IPS-18a (cell line): ENCODE data around the gene PIANP.

Experiments
- H3K27ac ChIP-seq: one replicate; pipeline ENCODE4 v1.5.1; 2013; ENCODE audit warnings: low read length
- H3K27me3 ChIP-seq: one replicate; pipeline ENCODE4 v1.6.1; 2013; ENCODE audit warnings: mild to moderate bottlenecking, low read length; ENCODE audit not compliant: control insufficient read depth, insufficient read depth
- H3K36me3 ChIP-seq: one replicate; pipeline ENCODE4 v1.6.1; 2013; ENCODE audit warnings: low read depth, low read length; ENCODE audit not compliant: control insufficient read depth
- H3K4me1 ChIP-seq: one replicate; pipeline ENCODE4 v1.6.1; 2013; ENCODE audit warnings: low read depth, low read length; ENCODE audit not compliant: control insufficient read depth
- H3K4me3 ChIP-seq: one replicate; pipeline ENCODE4 v1.5.1; 2013; ENCODE audit warnings: low read length
- H3K9ac ChIP-seq: one replicate; pipeline ENCODE4 v1.6.1; 2013; ENCODE audit warnings: mild to moderate bottlenecking, low read length, moderate library complexity
- H3K9me3 ChIP-seq: one replicate; pipeline ENCODE4 v1.6.1; 2013; ENCODE audit warnings: low read depth, low read length; ENCODE audit not compliant: control insufficient read depth

The PIANP gene

DNA sequence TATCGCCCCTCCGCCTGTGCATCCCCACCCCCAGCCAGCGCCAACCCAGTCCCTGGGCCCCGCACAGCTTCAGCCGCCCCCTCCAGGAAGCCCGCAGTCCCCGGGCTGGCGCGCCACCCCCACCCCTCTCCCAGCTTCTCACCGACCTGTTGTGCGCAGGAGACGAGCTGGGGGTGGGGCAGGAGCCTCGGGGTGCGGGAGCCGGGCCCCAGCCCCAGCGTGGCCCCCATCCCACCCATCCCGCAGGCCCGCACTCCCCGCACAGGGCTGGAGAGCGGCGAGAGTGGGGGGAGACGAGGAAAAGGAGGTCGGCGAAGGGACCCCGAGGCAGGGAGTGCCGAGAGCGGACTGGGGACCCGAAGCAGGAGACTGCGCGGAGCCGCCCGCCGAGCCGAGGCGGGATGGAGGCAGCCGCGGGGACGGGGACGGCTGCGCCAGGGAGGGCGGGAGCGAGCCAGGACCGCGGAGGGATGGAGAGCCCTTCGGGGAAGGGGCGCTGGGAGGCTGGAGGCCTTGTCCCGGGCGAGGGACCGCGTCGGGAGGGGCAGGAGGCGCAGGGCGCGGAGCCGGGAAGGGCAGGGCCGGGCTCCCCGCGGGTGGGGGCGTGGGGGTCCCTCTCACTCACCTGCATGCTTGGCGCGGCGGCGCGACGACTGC lies 498 bp downstream of the PIANP start:
- Histone ChIP-seq H3K9me3 (no peaks in the 10 kb centered on the region), H3K27me3 (peaks cover 37% of the 10 kb centered on the region), H3K27ac (no peak overlapping the region), H3K4me3 (peak overlapping the region; percentile 69), H3K9ac (no peak overlapping the region), H3K36me3 (no peaks in the 10 kb centered on the region), H3K4me1 (peaks cover 4% of the 10 kb centered on the region)

DNA sequence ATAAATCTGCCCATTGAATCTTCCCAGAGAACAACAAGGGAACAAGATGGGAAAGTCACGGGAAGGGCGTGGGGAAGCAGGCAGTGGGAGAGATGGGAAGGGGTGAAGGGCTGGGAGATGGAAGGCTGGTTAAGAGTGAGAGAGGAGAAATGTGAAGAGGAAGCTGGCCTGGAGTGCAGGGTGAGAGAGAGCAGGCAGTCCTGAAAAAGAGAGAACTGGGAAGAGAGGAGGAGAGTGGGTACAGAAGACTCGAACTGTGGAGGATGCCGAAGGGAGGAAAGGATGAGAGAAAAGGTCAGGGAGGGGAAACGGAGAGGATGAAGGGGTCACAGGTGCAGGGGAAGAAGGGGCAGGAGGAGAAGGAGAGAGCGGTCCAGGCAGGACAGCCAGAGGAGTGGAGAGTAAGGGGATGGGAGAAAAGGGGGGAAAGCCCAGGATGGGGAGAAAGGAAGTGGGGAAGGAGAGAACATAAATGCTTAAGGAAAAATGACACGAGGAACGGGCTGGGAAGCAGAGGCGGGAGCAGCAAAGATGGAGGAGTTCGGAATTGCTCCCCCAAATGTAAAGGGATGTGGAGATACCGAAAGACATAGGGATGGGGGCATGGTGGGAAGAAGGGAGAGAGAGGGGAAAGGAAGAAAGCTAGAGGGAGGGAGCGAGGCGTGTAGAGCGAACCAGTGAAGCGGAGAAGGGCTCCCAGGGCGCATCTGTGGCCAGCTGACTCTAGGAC lies 1.2 kb downstream of the PIANP start:
- Histone ChIP-seq H3K9ac (no peak overlapping the region), H3K4me1 (peaks cover 4% of the 10 kb centered on the region), H3K36me3 (no peaks in the 10 kb centered on the region), H3K4me3 (peak overlapping the region; percentile 69), H3K9me3 (no peaks in the 10 kb centered on the region), H3K27ac (no peak overlapping the region), H3K27me3 (peaks cover 37% of the 10 kb centered on the region)

DNA sequence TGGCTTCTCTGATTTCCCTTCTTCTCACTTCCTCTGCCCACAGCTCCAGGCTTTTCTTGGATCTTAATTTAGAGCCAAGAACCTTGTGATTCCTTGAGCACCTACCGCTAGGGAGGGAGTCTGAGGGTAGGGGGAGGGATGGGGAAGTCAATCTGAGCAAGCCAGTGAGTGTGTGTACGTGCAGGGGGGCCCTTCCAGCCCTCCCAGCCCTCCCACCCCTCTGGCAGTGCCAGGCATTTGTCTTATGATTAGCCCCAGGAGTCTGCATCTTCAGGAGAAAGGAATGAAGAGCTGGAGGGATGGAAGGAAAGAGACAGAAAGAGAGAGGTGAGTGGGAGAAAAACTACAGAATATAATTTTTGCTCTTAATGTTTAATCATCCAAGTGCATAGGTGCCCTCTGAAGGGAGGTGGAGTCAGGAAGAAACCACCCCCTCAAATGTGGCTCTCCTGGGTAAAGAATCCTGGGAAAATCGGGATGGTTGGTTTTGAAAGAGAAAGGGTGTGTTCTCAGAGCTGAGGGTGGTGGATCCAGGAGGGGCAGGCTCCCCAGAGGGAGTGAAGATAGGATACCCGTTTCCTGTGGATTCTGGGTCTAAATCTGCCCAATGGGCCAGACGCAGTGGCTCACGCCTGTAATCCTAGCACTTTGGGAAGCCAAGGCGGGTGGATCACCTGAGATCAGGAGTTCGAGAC lies 2.1 kb downstream of the PIANP start:
- Histone ChIP-seq H3K4me3 (no peak overlapping the region), H3K27ac (no peak overlapping the region), H3K9me3 (no peaks in the 10 kb centered on the region), H3K27me3 (peaks cover 37% of the 10 kb centered on the region), H3K36me3 (no peaks in the 10 kb centered on the region), H3K4me1 (peaks cover under 1% of the 10 kb centered on the region), H3K9ac (no peak overlapping the region)

DNA sequence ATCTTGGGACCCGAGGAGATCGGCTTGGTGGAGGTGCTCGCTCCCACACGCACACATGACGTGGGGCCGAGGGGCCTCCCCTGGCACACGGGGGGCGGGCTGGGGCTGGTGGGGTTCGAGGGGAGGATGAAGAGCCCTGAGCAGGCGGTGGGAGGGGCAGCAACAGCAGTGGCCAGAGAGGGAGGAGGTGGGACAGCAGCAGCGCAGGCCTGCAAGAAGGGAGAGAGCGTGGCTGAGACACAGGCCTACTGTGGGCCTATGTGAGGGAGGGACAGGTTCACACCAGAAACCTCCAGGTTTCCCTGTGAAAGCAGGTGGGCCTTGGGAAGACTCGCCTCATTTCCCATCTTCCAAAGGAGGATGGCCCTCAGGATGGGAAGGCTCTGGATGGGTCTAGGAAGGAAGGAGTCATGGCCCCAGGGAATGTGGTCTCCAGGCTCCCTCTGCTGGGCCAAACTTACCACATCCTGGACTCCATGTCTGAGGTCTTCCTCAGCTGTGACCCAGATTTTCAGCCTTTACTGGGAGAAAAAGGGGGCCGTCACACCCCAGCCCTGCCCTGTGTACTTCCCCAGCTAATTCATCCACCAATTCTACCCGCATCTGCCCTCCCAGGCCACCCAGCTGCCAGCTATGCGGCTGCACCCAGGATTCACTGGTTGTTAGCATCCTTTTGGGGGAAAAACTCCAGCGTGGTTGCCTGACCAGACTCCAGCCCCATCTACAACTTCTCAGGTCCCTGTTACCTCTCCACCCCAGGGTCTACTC lies 2.8 kb downstream of the PIANP start:
- Histone ChIP-seq H3K9me3 (no peaks in the 10 kb centered on the region), H3K27me3 (peaks cover 32% of the 10 kb centered on the region), H3K27ac (no peak overlapping the region), H3K9ac (no peak overlapping the region), H3K4me1 (no peaks in the 10 kb centered on the region), H3K36me3 (no peaks in the 10 kb centered on the region), H3K4me3 (no peak overlapping the region)

DNA sequence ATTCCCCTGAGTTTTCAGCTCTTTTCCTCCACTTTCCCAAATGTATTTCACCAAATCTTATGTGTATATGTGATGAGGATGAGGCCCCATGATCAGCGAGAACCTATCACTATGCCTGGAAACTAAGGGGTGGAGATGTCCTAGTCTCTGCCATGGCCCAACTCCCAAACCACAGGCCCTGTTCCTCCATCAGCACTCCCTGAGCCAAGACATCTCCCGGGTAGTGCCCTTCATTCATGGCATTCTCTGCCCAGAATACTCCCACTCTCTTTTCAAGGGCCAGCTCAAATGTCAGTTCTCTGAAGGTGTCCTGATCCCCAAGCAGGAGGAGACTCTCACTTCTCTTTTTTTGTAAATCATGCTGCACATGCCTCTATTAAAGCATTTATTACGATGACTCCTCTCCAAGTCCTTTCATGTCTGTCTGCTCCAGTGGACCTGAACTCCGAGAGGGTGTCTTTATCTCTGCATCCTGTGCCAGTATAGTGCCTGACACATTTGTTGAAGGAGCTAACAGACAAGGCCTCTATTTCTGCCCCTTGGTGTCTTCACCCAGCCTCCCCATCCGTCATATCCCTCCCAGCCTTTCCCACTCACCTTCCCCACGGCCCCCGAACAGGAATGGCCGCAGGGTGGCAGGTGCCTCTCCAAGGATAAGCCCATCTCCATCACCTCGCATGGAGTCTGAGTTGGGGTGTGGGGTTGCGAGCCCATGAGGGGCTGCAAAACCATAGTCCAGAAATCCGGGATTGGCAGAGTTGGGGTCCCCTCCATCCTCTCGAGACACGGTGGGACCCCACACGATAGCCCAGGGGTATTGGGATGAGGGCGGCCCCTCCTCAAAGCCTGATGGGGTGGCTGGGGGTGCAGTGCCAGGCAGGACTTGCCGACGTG lies 3.7 kb downstream of the PIANP start:
- Histone ChIP-seq H3K4me3 (no peak overlapping the region), H3K27ac (no peak overlapping the region), H3K36me3 (no peaks in the 10 kb centered on the region), H3K9me3 (no peaks in the 10 kb centered on the region), H3K4me1 (no peaks in the 10 kb centered on the region), H3K27me3 (peaks cover 26% of the 10 kb centered on the region), H3K9ac (no peak overlapping the region)

DNA sequence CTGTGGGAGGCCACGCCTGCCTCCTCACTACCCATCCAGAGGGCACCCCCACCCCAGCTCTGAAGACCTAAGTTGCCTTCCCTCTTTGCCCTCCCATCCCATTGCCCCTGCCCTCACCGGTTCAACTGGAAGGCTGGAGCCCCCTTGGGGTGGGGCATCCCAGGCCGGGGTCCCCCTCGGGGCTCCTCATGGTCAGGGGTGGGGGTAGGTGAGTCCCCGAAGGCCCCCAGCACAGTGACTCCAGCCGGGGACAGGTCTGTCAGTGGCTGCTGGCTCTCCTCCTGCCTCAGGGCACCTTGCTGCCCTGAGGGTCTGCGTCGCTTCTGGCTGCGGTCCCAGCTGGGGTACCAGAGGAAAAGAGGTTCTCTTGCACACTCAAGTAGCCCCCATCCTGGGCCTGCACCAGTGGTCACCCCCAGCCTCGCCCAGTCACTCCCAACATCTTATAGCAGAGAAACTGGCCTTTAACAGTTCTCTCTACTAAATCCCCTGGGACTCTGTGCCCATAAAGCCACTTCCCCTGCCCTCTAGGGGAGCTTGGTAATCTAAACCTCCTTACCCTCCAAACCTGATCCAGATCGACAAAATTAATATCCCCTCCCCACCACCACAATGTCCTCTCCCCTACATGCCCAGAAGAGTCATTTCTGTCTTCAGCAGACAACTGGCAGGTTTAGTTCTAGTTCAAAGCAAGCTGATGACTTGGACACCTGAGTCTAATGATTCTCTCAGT lies 5.1 kb downstream of the PIANP start:
- no peak overlapping the region for H3K4me3 ChIP-seq
- H3K27me3 ChIP-seq, result peaks cover 13% of the 10 kb centered on the region
- no peaks in the 10 kb centered on the region for H3K36me3 ChIP-seq
- no peak overlapping the region for H3K27ac ChIP-seq
- no peak overlapping the region for H3K9ac ChIP-seq
- H3K9me3 ChIP-seq, result no peaks in the 10 kb centered on the region
- H3K4me1 ChIP-seq, result no peaks in the 10 kb centered on the region

DNA sequence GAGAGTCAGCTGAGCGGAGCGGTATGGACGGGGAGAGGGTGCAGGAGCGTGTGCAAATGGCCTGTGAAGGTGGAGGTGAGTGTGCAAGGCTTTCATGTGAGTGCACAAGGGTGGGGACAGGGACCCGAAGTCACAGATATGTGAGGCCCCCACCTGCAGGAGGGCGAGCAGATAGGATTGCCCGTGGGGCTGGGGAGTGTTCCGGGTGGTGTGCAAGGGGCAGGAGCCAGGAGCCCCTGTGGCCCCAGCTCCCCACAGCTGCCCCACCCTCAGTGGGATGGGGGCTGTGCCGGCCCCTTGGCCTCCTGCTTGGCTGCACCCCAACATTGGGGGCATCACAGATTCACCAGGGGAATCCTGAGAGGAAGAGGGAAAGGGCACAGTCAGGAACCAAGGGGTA lies 5.9 kb downstream of the PIANP start:
- H3K9ac ChIP-seq, result no peak overlapping the region
- no peak overlapping the region for H3K4me3 ChIP-seq
- H3K27ac ChIP-seq, result no peak overlapping the region
- no peaks in the 10 kb centered on the region for H3K36me3 ChIP-seq
- H3K27me3 ChIP-seq, result peaks cover 12% of the 10 kb centered on the region
- no peaks in the 10 kb centered on the region for H3K4me1 ChIP-seq
- H3K9me3 ChIP-seq, result no peaks in the 10 kb centered on the region

DNA sequence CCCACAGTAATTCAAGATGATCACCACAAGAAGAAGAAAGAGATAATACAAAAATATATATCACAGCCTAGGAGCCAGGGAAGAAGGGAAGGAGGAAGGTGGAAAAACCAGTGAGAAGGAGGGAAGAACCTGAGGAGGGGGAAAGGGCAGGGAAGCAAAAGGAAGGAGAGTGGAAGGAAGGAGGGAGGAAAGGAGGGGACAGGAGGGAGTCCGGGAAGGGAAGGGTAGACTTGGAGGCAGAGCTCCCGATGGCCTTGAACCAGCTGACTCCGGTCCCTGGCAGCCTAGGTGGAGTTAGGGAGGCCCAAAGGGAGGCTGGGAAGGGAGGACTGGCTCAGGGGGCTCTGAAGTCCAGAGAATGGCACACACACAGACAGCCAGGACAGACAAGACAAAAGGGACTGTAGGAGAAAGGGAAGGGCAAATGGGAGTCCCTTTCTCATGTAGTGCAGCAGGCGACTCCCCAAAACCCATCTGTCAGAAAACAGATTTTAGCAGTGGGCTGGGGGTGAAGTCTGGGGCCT lies 6.7 kb downstream of the PIANP start:
- Histone ChIP-seq H3K9ac (no peak overlapping the region), H3K4me3 (no peak overlapping the region), H3K4me1 (no peaks in the 10 kb centered on the region), H3K27me3 (peaks cover 4% of the 10 kb centered on the region), H3K9me3 (no peaks in the 10 kb centered on the region), H3K27ac (no peak overlapping the region), H3K36me3 (no peaks in the 10 kb centered on the region)

DNA sequence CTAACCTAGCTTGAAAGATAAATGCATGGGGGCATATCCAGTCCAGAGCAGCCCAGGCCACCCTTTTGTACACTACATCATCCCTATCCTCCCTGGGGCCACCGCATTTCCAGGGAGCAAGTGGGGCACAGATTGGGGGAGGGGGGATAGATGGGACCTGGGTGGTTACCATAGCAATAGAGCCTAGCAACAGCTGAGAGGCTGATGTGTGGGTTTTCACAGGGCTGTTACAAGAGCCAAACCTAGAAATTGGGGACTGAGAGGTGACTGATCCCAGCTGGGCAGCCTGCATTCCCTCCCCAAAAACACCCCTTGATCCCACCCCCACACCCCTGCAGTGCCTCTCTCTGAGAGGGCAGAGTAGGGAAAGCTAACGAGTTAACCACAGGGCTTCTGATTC lies 7.7 kb downstream of the PIANP start:
- no peak overlapping the region for H3K4me3 ChIP-seq
- no peaks in the 10 kb centered on the region for H3K36me3 ChIP-seq
- H3K27ac ChIP-seq, result no peak overlapping the region
- no peaks in the 10 kb centered on the region for H3K9me3 ChIP-seq
- no peak overlapping the region for H3K9ac ChIP-seq
- peaks cover 3% of the 10 kb centered on the region for H3K4me1 ChIP-seq
- no peaks in the 10 kb centered on the region for H3K27me3 ChIP-seq

DNA sequence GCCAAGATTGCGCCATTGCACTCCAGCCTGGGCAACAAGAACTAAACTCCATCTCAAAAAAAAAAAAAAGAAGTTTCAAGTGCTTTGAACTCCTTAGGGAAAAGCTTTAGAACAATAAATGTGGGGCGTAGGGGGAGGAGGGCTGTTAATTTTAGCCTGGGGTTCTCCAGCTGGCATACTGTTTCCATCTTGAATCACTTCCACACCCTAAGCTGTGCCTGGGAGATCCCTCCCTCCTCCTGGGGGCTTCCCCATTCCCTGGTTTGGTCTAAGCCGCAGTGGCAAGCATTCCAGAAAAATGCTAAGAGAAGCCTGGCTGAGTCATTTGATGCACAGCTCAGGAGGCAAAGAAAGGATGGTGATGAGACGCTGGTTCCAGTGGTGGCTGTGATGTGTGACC lies 9.1 kb downstream of the PIANP start:
- H3K36me3 ChIP-seq, result no peaks in the 10 kb centered on the region
- no peak overlapping the region for H3K4me3 ChIP-seq
- no peaks in the 10 kb centered on the region for H3K27me3 ChIP-seq
- no peaks in the 10 kb centered on the region for H3K9me3 ChIP-seq
- H3K4me1 ChIP-seq, result peaks cover 12% of the 10 kb centered on the region
- no peak overlapping the region for H3K9ac ChIP-seq
- no peak overlapping the region for H3K27ac ChIP-seq
